Thoracic aorta (tissue), 2 donors: ENCODE measurements around the gene CACNA2D3. TPM values are rescaled to one million over a fixed set of nuclear protein-coding genes. Genes with fewer than 3 reads are reported as not detected.

ENCODE experiments used
- ATAC-seq: fragments of 150-250 bp; one replicate; pipeline ENCODE4 v1.8.0; 2017; ENCODE audit warnings: low read depth; ENCODE audit not compliant: insufficient number of reproducible peaks, low FRiP score
- DNase-seq: peaks from one replicate; pipeline ENCODE4 v3.0.0-alpha.2; 2020; ENCODE audit warnings: low spot score
- H3K27ac ChIP-seq, 2 donors: fragments of 200-600 bp; sonication (generic); 1 replicate in 1 of 2; 2 replicates in 1 of 2; pipeline ENCODE4 v1.5.1; 2016; ENCODE audit warnings: mild to moderate bottlenecking in 2 of 2, moderate library complexity in 2 of 2
- H3K27me3 ChIP-seq: fragments of 200-600 bp; sonication (generic); replicated peaks from 2 replicates; pipeline ENCODE4 v1.6.0; 2016; ENCODE audit warnings: mild to moderate bottlenecking; ENCODE audit not compliant: insufficient read depth
- H3K36me3 ChIP-seq: fragments of 200-600 bp; sonication (generic); one replicate; pipeline ENCODE4 v1.5.1; 2016
- H3K4me1 ChIP-seq, 2 donors: fragments of 200-600 bp; sonication (generic); 1 replicate in 1 of 2; 2 replicates in 1 of 2; pipeline versions ENCODE4 v1.5.1 to v1.6.0; 2016; ENCODE audit warnings: low read depth in 2 of 2, mild to moderate bottlenecking in 1 of 2; ENCODE audit not compliant: control insufficient read depth in 1 of 2
- H3K4me3 ChIP-seq: fragments of 200-600 bp; sonication (generic); 2 replicates; pipeline ENCODE4 v1.5.1; 2016; ENCODE audit warnings: mild to moderate bottlenecking
- H3K9me3 ChIP-seq: fragments of 200-600 bp; sonication (generic); 2 replicates; pipeline ENCODE4 v1.5.1; 2016
- total RNA-seq, 2 donors: library from RNA; depleted of rRNA; stranded (reverse); fragments of >200 nt; gene quantifications; one replicate each; pipeline versions ENCODE4 v1.1.0 to v1.2.3, GENCODE V29; 2016
- TF ChIP-seq, protein P1 (sequence below): fragments of 200-600 bp; sonication (generic); IDR thresholded peaks from one replicate; pipeline ENCODE4 v1.5.1; 2019; ENCODE audit warnings: antibody characterized with exemption

Gene CACNA2D3
- total RNA-seq, 2 donors from 2014 or later: 3.2 to 4.0 TPM

DNA sequence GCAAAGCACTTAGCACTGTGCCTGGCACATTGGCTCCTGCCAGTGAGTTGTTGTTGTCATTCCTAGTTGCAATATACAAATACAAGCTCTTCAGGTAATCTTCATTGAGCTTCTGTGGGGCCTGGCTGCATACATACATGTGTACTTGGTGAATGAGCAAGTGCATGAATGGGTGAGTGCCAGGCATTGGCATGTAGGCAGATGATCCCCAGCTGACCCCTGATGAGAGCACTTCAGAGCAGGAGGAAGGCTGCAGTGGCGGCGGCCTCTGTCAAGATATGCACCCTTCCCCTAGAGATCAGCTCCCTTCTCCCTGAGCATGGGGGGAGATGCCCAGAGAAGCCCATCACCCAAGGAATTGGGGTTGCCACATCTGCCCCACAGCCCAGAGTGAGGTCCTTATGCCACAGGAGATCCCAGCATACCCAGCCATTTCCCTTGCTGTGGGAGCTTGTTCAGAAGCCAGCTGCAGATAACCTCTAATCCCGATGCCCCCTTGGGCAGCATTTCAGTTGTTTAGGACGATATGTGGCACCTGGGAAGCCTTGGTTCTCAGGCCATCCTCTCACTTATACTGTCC lies 8.8 kb downstream of the CACNA2D3 start:
- no peaks in the 10 kb centered on the region for H3K9me3 ChIP-seq
- H3K36me3 ChIP-seq: no peaks in the 10 kb centered on the region
- no peak overlapping the region for H3K27ac ChIP-seq
- no peak for DNase-seq
- H3K4me1 ChIP-seq: no peaks in the 10 kb centered on the region
- no peak overlapping the region for H3K4me3 ChIP-seq
- no peaks in the 10 kb centered on the region for H3K27me3 ChIP-seq
- no peak for ATAC-seq
- TF ChIP-seq, protein P1, sequence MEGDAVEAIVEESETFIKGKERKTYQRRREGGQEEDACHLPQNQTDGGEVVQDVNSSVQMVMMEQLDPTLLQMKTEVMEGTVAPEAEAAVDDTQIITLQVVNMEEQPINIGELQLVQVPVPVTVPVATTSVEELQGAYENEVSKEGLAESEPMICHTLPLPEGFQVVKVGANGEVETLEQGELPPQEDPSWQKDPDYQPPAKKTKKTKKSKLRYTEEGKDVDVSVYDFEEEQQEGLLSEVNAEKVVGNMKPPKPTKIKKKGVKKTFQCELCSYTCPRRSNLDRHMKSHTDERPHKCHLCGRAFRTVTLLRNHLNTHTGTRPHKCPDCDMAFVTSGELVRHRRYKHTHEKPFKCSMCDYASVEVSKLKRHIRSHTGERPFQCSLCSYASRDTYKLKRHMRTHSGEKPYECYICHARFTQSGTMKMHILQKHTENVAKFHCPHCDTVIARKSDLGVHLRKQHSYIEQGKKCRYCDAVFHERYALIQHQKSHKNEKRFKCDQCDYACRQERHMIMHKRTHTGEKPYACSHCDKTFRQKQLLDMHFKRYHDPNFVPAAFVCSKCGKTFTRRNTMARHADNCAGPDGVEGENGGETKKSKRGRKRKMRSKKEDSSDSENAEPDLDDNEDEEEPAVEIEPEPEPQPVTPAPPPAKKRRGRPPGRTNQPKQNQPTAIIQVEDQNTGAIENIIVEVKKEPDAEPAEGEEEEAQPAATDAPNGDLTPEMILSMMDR: no peak

DNA sequence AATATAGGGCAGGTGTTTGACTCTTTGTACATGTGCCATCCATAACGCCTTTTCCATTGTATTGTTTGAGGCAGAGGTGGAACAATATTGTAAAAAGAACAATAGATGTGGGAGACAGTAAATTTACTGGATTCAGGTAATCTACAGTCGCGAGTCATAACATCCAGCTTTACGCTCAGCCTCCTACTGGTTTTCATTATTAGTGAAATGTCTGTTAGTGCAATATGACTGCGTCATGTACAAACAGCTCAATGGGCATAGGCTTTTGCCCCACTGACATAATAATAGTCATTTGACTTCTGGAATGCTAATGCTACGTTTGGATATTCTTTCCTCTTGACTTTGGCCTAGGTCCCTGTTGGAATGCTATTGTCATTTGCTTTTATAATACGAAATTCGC lies 9.5 kb downstream of the CACNA2D3 start:
- TF ChIP-seq, protein P1: no peak
- Histone ChIP-seq H3K36me3 (no peaks in the 10 kb centered on the region), H3K9me3 (no peaks in the 10 kb centered on the region), H3K4me3 (no peak overlapping the region), H3K27me3 (no peaks in the 10 kb centered on the region), H3K27ac (no peak overlapping the region), H3K4me1 (no peaks in the 10 kb centered on the region)
- ATAC-seq: no peak
- no peak for DNase-seq

DNA sequence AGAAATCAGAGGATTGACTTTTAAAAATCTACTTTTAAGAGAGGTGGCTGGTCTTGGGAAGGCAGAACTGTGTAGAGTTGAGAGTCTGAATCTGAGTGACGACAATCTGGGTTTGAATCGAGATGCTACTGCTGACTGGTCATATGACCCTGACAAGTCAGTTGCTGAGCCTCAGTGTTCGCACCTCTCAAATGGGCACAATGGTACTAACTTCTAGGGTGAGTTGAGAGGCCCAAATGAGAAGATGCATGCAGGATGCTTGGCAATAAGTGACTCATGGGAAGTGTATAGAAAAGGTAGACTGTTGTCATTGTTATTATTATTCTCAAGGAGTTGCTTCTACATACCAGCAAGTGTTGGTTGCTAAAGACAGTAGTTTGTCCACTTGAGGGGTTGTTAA lies 10.3 kb downstream of the CACNA2D3 start:
- H3K27ac ChIP-seq: no peak overlapping the region
- no peaks in the 10 kb centered on the region for H3K36me3 ChIP-seq
- H3K4me1 ChIP-seq: no peaks in the 10 kb centered on the region
- DNase-seq: no peak
- no peak overlapping the region for H3K4me3 ChIP-seq
- H3K27me3 ChIP-seq: no peaks in the 10 kb centered on the region
- H3K9me3 ChIP-seq: no peaks in the 10 kb centered on the region
- no peak for ATAC-seq
- TF ChIP-seq, protein P1: no peak

DNA sequence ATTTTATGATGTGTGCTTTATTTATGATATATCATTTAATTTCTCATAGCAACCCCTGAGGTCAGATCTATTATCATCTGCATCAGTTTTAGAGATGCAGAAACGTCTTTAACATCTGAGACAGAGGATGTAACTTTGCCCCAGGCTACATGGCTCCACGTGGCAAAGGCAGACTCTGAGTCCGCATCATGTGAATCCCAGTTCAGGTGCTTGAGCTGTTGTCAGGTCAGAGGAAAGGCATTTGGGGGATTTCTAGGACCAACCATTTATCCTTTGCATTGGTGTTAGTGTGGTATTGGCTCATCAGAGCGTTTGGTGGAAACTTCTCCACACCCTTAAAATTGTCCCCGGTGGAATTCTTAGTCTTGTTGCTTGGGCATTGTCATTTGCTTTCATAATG lies 10.8 kb downstream of the CACNA2D3 start:
- DNase-seq: no peak
- TF ChIP-seq, protein P1: no peak
- H3K4me3 ChIP-seq: no peak overlapping the region

DNA sequence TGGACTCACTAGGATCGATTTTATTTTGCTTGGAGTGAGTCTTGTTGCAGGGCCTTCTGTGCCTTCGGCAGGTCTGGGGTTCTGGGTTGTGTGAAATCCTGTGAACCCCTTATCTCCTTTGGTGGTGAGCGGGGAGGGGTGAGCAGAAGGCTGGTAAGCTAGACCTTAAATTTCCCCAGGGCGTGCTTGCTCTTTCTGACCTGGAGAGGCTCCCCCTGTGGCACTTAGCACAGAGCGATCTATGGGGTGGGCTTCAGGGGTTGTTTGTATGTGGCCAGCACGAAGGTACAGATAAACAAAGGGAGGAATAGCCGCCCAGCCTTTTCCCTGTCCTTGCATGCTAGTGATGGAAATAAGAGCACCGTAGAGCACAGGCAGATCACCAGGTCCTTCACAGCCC lies 11.8 kb downstream of the CACNA2D3 start:
- TF ChIP-seq, protein P1: no peak
- Histone ChIP-seq H3K27me3 (no peaks in the 10 kb centered on the region), H3K4me3 (no peak overlapping the region), H3K9me3 (no peaks in the 10 kb centered on the region), H3K27ac (no peak overlapping the region), H3K36me3 (no peaks in the 10 kb centered on the region), H3K4me1 (no peaks in the 10 kb centered on the region)
- DNase-seq (no peak), ATAC-seq (no peak)

More for the DNA sequence above, 10.8 kb downstream of the CACNA2D3 start:
- Histone ChIP-seq H3K36me3 (no peaks in the 10 kb centered on the region), H3K4me1 (no peaks in the 10 kb centered on the region), H3K9me3 (no peaks in the 10 kb centered on the region), H3K27me3 (no peaks in the 10 kb centered on the region), H3K27ac (no peak overlapping the region)
- no peak for ATAC-seq
